Stimulated activated naive CD4-positive, alpha-beta T cell (primary cell): Measurements from ENCODE around the gene ABCA5.

ENCODE experiments used
- DNase-seq, 6 experiments: peaks; one replicate each; lab custom pipeline; 2025; lab: John Stamatoyannopoulos, UW

The ABCA5 gene

GRCh38 chr17:69268543-69269014 is 58.4 kb downstream of the ABCA5 start:
- DNase-seq: no peak

- no peak for DNase-seq
Measured at GRCh38 chr17:69267219-69267618, 59.7 kb downstream of the ABCA5 start.

DNA sequence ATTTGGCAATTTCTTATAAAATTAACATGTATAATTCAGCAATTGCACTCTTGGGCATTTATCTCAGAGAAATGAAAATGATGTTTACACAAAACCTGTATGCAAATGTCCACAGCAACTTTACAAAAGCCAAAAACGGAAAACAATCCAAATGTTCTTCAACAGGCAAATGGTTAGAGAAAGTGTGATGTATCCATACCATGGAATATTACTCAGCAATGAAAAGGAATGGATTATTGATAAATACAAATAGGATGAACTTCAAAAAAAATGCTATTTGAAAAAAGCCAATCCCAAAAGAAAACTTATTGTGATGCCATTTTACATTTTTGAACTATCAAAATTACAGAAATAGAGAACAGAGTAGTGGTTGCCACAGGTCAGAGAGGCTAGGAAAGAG is 61.1 kb downstream of the ABCA5 start:
- no peak for DNase-seq

GRCh38 chr17:69254187-69254586 is 72.7 kb downstream of the ABCA5 start:
- no peak for DNase-seq

DNA sequence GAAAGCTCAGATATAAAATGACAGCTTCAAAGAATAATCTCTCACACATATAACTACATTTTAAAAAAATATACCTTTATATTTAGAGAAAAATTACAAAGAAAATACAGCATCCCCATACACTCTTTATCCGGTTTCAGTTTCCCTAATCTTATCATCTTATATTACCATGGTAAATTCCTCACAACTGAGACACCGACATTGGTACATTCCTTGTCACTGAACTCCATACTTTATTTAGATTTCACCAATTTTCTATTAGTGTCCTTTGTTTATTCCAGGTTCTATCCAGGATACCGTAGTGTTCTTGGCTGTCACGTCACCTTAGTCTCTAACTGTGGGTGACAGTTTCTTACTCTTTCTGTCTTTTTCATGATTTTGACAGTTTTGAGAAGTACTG is 76.3 kb downstream of the ABCA5 start:
- no peak for DNase-seq

- DNase-seq: peak in 2 of 6 experiments; percentile 16 to 18
Measured at GRCh38 chr17:69246726-69247375, 80.1 kb downstream of the ABCA5 start.

DNA sequence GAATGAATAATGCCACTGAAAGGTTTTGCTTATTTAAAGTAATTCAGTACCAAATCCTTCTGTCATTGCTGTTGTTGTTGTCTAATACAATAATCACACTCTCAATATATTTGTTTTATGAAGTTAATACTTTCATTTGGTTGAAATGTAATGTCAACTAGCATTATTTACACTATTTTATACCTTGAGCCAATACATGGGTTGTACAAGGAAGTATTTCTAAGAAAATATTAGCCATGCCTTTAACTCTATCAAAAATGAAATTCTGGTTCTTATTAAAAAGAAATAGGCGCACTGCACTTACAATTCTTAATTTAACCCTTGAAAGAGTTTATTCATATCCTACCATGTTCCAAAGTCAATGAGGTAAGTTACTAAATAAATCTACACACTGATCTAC is 80.7 kb downstream of the ABCA5 start:
- no peak for DNase-seq

- no peak for DNase-seq
Measured at GRCh38 chr17:69245617-69246016, 81.3 kb downstream of the ABCA5 start.

- DNase-seq: no peak
Measured at GRCh38 chr17:69239611-69240600, 87.0 kb downstream of the ABCA5 start.

GRCh38 chr17:69236946-69237345 is 90.0 kb downstream of the ABCA5 start:
- DNase-seq: no peak

GRCh38 chr17:69236464-69236863 is 90.5 kb downstream of the ABCA5 start:
- DNase-seq: no peak

- DNase-seq: peak; percentile 2 to 25 (median 14)
Measured at GRCh38 chr17:69235338-69236058, 91.4 kb downstream of the ABCA5 start.

- no peak for DNase-seq
Measured at GRCh38 chr17:69232650-69233049, 94.3 kb downstream of the ABCA5 start.

- DNase-seq: no peak
Measured at GRCh38 chr17:69231521-69231920, 95.4 kb downstream of the ABCA5 start.

GRCh38 chr17:69230939-69231338 is 96.0 kb downstream of the ABCA5 start:
- no peak for DNase-seq

DNA sequence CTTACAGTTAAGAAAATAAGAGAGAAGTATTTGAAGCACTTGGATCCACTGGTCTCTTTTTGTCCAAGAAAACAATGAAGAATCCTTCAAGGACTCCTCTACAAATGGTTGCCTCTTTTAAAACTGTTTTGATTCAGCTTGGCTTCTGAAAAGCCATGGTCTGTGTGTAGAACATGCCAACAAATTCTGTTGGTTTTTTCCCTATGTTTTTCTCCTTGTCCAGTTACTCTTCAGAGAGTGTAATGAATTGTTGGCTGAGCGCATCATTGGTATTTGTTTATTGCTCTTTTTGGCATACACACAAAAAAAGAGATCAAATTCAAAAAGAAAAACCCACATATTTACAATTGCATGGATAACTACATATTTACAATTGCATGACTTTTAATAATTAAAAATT is 98.4 kb downstream of the ABCA5 start, which contains the start of gene ABCA10:
TSS of gene ABCA10 (minus strand) at position 249 of the 400 bp plus-strand sequence. CDS start 3,466 bp downstream, outside the sequence.
- DNase-seq: no peak

DNA sequence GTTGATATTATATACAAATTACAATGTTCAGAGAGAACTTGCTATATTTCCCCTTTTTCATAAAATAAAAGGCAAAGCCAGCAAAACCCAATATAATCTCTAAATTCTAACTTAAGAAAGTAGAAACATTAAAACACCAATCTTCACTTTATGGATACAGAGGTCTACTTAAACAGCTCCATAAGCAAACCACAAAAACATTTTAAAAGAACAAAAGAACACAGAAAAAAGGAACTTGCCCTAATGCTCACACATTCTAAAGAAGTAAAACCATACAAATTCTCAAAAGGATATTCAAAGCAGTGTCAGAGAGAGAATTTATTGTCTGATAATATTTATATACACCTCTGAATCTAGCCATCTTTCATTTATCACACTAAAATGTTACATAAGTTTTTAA is 98.9 kb downstream of the ABCA5 start:
- DNase-seq: no peak

- no peak for DNase-seq
Measured at GRCh38 chr17:69227541-69227940, 99.4 kb downstream of the ABCA5 start.

DNA sequence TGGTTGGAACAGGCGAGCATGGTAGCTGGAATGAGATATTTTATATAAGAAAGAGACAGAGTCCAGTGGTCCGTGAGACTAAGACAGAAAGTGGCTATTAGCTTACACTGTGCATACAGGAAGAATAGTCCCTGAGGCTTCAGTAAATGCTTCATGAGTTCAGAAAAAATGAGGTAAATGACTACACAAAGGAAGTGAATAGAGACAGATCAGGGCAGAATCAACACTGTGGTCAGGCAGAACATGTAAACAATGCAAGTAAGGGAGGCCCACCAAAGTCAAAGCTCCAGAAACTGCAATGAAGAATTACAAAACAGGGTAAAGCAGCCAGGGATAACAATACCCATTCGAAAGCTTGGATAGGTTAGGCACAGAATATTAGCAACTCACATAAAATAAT is 103.1 kb downstream of the ABCA5 start:
- no peak for DNase-seq

DNA sequence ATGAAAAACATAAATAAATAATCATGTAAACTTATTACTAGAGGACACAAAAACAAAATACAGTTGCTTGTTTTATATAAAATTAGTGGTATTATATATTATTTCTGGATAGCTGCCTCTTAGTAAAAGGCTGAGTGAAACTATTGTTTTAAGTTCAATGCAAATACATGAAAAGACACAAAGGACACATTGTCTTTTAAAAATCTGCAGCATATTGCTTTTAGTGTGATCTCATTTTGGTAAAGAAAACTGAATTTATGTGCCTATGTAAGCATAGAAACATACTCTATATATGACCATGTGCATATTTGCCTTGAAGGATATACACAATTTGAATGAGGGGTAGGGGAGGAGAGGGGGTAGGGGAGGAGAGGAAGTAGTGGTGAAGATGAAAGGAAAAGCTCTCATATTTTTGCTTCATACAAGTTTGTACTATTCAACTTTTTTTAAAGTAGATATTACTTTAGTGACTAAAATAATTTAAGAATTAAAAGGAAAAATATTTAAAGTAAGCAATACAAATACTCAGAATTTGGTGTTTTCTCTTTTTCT is 104.2 kb downstream of the ABCA5 start:
- peak in 2 of 6 experiments; percentile 3 to 8 for DNase-seq

DNA sequence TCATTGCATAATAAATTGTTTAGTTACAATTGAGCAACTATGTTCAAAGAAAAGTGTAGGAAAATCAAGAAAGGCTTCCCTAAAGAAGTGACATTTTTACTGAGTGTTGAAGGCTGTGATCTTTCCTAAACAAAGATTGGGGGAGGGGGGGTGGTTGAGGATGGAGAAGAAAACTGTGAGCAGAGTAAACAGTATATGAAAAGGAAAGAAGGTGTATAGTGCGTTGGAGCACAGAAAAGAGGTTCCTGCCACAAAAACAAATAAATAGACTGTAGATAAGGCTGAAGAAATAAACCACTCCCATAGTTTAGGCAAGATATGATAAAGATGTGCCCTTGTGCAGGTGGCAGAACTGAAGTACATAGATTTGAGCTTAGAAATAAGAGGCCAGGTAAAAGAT is 106.8 kb downstream of the ABCA5 start:
- no peak for DNase-seq

- no peak for DNase-seq
Measured at GRCh38 chr17:69218986-69219385, 107.9 kb downstream of the ABCA5 start.
